Measurements from ENCODE around the gene EML1.

The EML1 gene

DNA sequence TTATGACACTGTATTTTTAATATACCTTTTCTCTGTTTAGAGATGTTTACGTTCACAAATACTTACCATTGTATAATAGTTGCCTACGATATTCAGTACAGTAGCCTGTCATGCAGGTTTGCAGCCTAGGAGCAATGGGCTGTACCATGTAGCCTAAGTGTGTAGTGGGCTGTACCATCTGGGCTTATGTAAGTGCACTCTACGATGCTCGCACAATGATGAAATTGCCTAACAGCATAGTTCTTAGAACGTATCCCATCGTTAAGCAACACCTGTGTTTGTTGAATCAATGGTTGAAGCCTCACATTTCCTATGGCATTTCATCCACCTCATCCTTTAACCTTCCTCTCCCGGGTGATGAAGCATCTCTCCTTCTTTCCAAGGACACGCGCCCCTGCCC is 12.5 kb upstream of the EML1 start:
- DNase-seq, result no peak

DNA sequence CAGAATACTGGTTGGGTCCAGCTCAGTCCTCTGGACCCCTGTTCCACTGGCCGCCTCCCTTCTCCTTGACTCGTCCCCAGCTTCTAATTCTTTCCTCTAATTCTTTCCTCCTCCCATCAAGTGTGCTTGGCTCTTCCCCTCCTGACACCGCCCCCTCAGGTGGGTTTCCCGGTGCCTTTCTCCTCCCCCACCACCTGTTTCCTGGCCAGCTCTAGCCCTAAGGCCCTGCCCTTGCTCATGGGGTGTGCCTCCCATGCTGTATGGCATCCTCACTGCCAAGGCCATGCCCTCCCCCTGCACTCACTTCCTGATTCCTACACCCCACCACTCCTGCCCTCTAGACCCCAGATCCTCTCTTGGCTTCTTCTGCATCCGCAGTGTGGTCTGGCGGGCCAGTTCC is 12.1 kb upstream of the EML1 start:
- no peak for DNase-seq

DNA sequence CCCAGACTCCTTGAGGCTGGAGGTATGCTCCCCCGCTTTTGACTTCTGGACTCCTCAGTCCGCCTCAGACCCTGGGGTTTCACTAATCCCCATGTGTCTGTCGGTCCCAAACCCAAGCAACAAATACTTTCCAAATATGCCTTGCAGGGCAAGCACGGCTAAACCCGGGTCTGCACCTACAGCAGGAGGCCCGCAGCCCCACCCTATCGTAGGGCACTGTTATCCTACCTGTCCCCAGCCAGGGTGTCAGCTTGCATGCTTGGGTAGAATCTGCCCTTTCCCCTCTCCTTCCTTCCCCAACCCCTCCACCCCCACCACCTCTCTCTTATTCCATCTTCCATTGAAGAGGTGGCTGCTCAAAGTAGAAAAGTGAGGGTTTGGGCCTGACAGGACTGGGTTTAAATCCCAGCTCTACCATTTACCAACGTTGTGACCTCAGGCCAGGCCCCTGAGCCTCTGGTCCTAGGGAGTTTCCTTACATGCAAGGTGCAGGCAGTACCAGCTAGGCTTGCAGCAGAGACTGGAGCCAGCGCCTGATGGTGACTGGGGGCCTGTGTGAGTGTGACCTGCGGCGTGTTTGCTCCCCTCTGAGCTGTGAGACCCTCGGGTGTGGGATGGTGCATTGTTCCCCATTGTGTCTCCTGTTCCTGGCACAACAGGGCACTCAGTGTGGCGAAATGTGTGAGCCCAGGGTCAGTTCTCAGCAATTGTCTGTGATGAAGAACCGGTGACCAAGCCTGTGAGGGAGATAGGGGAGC is 11.2 kb upstream of the EML1 start:
- no peak for DNase-seq

DNA sequence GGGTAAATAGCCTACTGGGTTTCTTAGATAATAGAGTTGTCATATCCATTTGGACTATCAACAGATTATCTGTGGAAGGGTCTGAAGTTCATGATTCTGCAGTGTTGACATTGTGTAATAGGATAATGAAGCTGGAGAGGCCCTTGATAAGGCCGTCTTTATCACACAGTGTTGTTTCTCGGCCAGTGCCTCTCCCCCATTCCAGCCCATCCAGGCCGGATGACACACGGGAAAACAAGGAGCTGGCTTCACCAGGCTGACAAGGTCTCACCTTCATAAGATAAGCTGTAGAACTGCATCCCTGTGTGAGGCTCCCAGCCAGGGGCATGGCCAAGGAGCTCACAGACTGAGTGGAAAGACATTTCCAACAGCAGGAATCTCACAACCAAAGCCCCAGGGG is 8.7 kb upstream of the EML1 start:
- DNase-seq, result no peak

DNA sequence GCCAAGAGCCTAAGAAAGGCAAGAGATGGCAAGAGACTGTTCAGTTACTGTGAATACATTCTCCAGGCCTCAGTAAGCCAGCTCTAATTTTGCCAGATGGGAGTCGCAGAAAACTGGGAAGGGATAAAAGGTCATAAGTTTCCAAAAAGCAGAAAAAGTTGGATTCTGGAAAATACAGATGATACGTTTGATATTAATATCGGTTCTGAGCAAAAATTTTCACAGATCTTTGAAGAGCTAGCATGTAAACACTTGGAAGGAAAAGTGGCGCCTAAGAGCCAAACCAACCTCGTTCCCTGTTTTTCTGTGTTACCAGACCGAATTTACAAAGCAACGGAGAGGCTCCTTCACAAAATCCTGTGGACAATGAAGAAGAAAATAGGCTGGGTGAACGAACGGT is 7.8 kb upstream of the EML1 start:
- no peak for DNase-seq

DNA sequence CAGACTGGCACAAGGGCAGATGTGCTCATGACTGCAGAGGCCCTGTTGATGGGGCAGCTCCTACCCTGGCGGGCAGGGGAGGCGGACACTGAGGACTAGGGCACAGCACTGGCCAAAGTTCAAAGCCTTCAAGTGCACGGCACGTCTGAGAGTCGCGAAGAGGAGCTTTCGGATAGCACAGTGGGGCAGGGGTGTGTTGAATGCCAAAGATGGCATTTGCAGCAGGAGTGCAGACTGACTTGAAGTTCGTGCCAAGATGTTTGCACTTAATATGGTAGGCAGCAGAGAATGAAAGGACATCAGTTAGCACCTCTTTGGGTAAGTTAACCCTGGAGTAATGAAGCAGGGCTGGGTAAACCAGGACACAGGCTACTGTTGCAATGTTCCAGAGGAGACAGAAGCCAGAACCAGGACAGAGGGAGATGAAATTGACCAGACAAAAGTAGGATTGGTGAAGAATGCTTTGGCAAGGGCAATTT is 6.7 kb upstream of the EML1 start:
- DNase-seq, result no peak

DNA sequence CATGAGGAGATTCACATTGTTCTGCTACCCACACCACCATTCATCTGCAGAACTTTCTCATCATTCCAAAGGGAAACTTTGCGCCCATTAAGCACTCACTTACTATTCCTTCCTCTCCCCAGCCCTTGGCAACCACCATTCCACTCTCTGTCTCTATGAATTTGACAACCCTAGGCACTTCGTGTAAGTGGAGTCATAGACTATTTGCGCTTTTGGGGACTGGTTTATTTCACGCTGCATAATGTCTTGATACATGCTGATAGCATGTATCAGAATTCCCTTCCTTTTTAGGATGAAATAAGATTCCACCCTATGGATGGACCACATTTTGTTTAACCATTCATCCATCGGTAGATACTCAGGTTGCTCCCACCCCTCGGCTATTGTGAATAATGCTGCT is 4.5 kb upstream of the EML1 start:
- DNase-seq, result no peak

DNA sequence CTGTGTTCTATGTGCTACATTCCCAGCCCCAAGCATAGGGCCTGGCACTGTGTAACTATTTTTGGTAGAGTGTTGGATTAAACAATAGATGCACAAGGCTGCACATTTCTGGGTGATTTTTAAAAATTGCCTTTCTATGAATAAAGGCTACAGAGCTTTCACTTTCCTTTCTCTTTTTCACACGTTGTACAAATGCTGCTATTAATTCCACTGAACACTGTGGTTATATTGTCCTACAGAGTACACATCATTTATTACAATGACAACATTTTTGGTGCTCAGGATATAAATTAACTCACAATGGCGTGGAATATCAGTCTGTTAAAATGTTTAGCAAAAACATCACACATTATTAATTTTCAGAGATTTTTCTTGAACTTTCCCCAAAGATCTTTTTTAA is 3.6 kb upstream of the EML1 start:
- no peak for DNase-seq

DNA sequence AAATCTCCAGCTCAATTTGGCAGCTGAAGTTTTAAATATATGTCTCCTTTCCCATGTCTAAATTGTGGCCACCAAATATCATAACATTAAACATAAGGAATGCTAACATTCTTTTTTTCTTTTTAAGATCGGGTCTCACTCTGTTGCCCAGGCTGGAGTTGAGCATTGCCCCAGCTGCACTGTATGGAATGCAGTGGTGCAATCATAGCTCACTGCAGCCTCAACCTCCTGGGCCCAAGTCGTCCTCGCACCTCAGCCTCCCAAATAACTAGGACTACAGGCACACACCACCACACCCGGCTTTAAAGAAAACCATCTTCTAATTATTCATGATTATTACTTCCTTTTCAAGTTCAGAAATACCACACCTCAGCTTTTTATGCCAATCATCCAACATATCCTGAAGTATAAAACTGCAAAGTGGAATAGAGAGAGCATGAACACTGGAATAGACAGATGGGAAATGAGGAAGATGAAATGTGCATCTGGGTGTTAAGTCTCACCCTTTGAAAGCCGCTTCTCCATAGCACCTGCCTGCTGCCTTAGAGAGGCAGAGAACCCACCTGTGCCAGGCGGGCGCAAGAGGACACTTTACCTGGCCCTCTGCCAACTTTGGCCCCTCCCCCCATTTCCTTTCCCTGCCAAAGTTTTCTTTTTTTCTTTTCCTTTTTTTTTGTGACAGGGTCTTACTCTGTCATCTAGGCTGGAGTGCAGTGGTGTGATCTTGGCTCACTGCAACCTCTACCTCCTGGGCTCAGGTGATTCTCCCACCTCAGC is 2.8 kb upstream of the EML1 start:
- no peak for DNase-seq

DNA sequence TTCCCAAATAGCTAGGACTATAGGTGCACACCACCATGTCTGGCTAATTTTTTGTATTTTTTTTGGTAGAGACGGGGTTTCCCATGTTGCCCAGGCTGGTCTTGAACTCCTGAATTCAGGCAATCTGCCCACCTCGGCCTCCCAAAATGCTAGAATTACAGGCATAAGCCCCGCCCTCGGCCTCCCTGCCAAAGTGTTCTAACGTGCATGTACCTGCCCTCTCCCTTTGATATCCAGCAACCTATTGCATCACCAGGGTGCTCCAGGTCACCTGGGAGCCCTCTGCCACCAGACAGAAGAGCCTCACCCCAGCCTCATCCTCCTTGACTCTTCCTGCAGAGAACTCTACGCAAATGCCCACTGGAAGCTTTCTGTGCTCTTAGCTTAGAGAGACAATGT is 2.2 kb upstream of the EML1 start:
- DNase-seq, result no peak

DNA sequence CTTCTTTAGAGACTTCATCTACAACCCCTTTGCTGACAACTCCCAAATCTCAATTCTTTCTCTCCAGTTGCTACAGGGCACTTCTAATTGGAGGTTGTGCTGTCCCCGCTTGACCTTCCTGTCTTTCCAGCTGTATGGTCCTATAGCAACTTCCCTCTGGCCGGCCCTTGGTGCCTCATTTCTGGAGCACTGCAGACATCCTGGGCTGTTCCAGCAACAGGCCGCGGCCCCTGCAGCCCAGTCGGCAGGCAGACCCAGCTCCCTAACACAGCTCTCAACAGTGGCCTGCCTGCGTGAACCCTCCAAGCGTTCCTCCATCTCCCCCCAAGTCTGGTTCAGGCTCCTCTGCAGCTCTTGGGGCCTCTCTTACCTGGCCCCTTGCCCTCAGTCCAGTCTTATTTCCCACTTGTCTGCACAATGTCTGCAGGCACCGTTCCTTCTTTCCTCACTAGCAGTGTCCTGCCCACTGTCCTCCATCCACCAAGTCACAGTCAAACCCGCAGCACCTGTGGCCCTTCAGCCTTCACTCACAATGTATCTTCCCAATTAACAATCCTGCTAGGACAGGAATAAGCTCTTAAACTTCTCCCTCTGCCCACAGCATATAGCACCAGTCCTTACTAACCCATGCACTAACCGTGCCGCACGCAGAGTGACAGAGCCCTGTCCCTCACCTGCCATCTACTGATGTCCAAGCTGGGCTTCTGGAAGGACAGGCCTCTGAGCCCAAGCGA is 1.6 kb upstream of the EML1 start:
- DNase-seq, result no peak

DNA sequence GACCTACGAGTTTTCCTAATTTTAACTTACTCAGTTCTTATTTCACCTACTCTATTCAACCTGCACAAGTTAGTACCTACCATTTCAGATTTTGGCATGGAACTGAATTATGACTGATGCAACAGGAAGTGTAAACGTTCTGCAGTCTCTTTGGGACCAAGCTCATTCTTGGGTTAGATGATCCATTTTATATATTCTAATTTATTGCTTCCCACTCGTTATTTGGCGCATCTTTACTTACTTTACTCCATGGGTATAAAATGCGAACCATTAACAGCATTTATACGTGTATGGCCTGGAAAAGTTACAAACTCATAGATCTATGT is 1.0 kb upstream of the EML1 start:
- no peak for DNase-seq

DNA sequence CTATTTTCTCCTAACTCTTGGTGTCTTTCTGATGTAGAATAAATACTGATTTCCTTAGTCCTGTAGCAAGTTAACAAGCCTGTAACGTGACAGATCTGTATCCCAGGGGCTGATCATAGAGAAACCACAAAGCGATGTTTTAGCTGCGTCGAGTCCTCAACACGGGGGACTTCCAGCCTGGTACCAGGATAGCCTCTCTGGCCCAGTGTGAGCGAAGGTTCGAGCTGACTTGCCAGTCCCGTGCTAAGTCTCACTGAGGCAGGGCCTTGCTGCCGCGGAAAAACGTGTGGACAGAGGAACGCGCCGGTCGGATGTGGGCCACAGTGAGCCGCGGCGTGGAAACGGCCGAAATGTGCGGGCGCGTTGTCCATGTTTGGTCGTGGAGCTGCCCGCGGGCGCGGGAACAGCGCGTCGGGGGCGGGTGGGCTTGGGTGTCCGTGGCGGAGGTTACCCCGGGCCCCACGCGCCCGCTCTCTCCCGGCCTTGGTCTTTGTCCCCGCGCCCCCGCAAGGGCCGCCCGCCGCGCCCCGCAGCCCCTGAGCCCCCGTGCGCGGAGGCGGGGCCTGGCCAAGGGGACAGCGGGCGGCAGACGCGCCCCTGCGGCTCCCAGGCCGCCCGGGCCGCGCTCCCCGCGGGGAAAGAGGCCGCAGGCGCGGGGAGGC is 531 bp upstream of the EML1 start:
- DNase-seq, result no peak

DNA sequence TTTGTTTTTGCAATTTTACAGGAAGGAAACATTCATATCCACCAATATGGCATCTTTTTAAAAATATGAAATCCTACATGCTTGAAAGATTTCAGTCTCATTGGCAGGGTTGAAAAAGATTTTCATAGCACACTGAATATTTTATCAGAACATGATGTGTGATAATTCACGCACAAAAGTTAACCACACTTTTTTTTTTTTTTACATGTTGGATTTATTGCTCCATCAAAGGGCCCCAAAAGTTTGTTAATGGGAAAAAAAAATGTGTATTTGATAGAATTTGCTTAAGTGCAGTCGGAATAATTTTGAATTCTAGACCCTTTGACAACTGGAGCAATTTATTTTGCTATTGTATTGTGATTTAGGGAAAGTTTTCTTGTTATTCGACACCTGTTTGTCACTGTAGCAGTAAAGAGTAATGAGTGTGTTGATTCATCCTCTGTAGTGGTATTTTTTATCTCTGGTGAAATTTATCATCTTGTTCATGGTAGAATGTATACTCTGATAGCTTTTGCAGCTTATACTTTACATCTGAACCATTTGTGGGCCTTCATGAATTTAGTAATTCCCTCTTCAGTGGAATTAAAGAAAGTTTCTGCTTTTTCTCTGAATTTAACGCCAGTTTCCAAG is 1.1 kb downstream of the EML1 start:
- DNase-seq, result no peak

DNA sequence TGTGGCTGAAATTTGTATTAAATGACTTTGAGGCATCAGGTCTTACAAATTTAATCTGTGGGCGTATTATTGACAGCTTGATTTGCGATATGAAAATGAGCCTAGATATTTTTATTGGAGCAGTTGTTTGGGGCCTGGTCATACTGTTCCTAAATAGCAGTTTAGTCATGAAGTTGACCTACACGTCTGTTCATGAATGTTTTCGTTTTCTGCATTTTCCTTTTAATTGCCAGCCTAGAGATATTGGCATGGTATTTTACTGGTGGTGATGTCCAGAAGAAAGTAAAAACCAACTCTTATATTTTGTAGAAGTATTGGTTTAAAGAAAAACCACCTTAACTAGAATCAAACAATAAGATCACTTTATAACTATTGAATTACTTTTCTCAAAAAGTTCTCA is 1.8 kb downstream of the EML1 start:
- DNase-seq, result no peak

DNA sequence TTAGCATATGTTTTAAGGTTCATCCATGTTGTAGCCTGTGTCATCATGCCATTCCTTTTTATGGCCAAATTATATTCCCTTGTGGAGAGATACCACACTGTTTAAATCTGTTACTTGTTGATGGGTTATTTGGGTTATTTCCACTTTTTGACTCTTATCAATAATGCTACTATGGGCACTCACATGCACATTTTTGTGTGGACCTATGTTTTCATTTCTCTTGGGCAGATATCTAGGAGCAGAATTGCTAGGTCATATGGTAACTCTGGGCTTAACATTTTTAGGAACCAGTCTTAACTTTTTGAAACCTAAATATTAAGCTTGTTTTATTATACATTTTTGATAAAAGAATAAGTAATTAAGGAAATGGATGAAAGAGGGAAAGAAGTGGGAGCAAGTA is 4.0 kb downstream of the EML1 start:
- no peak for DNase-seq

DNA sequence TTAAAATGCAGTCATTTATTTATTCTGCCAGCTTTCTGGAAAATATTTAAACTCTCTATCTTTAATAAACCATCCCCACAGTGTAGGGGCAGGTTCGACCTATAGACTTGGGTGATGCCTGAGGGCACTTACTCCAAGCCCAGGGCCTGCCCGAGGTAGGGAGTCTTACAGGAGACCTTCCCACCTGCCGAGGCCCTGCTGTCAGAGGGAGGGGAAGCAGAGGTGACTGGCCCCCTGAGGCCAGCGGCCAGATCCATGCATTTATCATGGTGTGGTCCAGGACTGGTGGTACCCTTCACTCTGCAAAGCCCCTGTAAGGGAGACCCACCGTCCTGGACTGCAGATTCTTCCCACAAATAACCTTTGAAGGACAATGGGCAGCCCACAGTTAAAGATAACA is 7.6 kb downstream of the EML1 start:
- DNase-seq, result no peak

DNA sequence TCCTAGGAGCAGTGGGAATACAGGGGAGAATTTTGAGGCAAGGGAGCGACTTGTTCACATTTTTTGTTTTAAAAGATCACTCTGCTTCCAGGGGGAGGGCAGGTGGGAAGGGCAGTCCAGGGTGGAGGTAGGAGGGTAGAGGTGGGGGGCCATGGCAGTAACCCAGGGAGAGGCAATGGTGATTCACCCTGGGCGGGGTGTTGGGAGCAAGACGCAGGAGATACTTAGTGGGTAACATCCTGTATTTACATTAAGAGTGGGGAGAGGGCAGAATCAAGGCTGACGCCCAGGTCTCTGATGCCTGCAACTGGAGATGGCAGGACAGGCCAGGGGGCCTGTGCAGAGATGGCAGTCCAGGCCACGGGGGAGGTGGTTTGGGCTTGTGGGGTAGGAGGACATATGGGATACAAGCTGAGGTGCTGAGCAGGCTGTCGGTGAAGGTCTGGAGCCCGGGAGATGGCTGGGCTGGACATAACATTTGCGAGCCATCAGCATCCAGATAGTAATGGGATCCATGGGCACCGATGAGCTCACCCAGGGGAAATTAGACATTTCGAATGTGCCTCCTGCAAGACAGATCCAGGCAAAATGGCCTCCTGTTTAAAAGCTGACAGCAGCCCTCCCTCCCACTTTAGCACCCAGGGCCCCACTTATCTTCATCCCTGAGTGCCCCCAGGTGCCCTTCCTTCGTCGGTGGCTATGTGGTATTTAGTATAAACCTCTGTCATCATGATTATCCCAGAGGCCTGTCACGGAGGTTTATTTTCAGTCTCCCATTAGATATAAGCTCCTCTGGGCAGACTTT is 9.3 kb downstream of the EML1 start:
- no peak for DNase-seq

DNA sequence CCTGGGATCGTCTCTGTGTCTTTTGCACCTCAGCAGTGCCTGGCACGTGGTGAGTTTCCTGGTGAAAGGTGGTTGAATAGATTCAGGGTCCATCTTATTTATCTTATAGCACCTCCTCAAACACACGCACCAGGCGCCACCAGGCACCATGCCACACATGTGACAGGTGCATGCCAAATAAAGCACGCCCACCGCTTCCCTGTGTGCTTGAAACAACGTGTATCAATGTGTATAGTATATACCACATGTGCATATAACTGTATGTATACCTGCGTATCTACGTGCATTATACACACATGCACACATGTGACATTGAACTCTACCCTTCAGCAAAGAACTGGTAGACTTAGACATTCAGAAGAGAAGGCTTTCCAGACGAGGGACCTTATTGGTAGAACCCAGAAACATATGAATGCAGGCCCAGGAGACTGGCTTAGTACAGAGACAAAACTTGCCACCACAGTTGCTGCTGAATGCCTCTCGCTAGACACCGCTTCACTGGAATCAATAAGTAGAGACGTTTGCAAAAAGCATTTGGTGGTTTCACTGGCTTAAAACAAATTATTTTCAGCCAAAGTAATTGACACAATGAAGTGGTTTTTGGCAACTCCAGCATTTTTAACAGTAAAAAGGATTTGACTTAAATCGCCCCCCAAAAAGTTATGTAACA is 10.0 kb downstream of the EML1 start:
- DNase-seq, result no peak

DNA sequence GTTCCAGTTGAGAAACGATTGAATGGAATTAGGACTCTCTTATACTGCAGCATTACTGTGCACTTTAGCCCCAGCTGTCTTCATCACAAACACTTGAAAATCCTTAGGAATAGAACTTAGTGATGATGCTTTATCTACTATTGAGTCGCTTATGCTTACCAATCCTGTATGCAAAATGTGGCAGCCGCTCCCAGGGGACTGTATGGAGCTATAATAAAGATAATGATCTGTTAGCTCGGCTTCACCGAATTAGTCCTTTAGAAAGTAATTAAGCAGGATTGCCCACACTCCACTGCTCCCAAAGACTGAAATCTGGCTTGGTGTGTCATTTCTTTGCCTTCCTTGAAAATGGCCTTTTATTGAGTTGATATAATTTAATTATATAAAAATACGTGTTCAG is 10.6 kb downstream of the EML1 start:
- DNase-seq, result no peak

DNA sequence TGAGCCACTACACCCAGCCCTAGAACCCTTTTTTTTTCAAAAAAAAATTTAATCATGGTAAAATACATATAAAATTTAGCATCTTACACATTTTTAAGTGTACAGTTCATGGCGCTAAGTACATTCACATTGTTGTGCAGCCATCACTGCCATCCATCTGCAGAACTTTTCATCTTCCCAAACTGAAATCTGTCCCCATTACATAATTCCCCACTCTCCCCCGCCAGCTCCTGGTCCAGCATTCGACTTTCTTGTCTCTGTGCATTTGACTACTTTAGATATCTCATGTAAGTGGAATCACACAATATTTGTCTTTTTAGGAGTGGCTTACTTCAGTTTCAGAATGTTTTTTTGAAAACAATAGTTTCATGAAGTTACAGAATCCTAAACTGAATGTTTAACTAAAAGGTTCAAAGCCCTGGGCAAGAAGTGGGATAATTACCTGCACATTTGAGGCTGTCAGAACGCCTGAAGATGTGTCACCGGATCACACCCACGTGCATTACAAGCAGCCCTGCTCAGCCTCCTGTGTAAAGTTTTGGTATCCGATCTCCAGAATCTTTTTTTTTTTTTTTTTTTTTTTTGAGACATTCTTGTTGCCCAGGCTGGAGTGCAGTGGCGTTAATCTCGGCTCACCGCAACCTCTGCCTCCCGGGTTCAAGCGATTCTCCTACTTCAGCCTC is 12.7 kb downstream of the EML1 start:
- no peak for DNase-seq

All from activated CD4-positive, alpha-beta T cell treated with anti-CD3 and anti-CD28 coated beads, Interleukin-2, Interleukin-6, amounts not matched to agents 100 ng/mL and 50 ng/mL, durations not matched to agents 16 hours and 8 hours (primary cell).